Measurements from ENCODE around the gene PCNT.

PCNT gene

DNA sequence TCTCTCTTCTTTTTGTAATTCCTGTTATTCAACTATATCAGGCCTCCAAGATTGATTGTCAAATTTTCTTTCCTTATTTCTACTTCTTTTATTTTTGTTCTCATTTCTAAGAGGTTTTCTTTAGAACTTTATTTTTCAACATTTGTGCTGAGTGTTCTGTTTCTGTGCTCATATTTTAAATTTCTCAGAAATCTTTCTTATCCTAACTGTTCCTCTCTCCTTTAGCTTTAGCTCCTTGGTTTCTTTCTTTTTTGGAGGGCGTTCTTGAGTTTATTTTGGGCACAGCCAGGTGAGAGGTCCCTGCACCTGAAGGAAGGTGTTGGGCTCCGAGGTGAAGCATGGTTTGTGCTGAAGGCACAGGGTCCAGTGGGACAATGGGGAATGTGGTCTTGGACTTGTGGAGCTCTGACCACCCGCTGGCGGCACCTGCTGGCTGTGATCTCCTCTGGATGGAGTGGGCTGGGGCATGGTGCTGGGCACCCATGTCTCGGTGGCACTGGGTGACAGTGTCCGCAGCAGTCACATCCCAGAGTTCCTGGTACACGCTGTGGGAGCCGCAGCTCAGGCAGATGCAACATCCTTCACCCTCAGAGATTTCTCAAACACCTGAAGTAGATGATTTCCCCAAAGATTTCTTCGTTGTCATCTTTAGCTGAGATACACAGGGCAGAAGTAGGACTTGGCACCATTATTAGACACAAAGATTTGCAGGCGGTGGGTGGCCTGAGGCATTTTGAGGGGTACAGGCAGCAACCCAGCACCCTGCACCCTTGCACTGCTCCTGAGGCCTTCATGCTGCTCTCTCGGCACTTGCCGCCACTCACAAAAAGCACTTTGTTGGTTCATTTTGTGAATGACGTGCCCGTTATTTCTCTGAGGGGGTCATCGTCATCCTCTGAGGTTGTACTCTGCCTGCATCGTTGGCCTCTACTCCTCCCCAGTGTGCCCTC is 96.6 kb downstream of the PCNT start:
- TF ChIP-seq CTCF (IDR thresholded peaks at IDR 0.05) = no peak

GRCh38 chr21:46421191-46421750 is 97.3 kb downstream of the PCNT start:
- TF ChIP-seq CTCF (IDR thresholded peaks at IDR 0.05) = no peak

DNA sequence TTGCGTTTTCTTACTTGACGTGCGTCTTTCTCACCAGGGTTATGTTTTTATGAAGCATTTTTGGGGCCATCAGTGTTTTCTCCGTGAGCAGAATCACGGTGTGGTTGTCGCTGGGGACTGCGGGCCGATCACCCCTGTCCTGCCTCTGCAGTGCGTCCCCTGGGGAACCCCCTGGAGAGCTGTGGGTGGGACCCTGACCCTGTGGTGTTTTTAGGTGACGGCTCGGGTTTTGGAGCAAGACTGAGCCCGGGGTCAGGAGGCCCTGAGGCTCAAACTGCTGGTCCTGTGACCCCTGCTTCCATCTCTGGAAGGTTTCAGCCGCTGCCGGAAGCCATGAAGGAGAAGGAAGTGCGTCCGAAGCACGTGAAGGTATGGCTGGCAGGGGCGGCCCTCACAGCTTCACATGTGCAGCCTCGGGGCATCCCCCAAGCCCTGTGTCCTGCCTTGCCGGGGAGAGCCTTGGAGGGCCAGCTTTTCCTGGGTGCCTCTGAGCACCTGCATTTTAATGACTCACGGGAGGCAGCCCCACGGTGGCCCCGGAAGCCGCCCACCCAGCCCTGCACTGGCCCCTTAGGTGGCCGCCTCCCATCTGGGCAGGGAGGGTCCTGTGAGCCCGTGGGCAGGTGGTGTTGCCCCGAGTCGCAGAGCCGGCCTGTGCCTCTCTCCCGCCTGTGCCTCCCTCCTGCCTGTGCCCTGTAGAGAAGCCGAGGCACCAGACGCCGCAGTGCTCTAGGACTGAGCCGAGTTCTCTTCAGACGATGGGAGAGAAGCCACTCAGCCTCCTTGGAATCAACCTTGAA is 98.0 kb downstream of the PCNT start:
- TF ChIP-seq CTCF (IDR thresholded peaks at IDR 0.05) = no peak

- TF ChIP-seq CTCF (IDR thresholded peaks at IDR 0.05) = no peak
These were observed 98.8 kb downstream of the PCNT start for GRCh38 chr21:46422636-46423241.

DNA sequence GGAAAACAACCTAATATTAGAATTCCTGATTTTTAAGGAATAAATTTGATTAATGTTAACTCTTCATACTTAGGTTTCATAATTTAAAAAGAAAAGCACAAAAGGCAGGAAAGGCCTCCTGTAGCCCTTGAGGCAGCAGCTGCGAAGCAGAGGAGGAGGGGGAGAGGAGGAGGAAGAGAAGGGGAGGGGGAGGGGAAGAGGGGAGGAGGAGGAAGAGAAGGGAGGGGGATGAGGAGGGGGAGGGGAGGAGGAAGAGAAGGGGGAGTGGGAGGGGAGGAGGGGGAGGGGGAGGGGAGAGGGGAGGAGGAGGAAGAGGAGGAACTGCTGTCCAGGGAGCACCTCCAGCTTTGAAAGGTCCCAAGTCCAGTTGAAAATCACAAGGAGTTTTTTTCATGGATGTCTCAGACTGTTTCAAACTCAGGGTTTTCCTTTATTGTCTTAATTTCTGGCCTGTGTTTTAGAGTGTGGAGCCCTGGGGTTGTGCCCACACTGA is 99.6 kb downstream of the PCNT start:
- no peak for TF ChIP-seq CTCF (IDR thresholded peaks at IDR 0.05)

GRCh38 chr21:46424039-46424591 is 100.2 kb downstream of the PCNT start:
- TF ChIP-seq CTCF (IDR thresholded peaks at IDR 0.05) = no peak

DNA sequence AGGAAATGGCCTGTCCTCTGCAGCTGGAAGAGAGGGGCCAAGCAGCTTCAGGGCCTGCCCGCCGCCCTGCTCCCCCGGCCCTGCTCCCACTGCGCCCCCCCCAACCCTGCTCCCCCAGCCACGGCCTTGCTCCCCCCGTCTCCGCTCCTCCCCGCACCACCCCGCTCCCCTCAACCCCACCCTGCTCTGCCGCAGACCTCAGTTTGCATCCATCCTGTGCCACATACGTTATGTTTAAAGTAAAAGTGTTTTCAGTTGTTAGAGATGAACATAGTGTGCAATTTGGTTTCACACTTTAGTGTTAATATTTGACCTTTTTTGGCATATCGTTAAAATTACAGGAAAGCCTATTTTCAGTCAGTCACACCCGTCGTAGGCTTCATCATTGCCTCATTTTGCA is 100.7 kb downstream of the PCNT start:
- TF ChIP-seq CTCF (IDR thresholded peaks at IDR 0.05) = no peak

Data from LNCAP (cell line).